GM12878 (cell line): Measurements from ENCODE around the gene DUXB. TPM values are rescaled to one million over a fixed set of nuclear protein-coding genes. Genes with fewer than 3 reads are reported as not detected.

Experiments
- ATAC-seq: fragments of 200-7000 bp; cut with Tn5 transposase; 3 replicates; pipeline ENCODE4 v1.9.1; 2020; ENCODE audit warnings: mild to moderate bottlenecking, moderate library complexity
- BruUV-seq: library from RNA; stranded (reverse); fragments of 400-500 nt; replicated peaks from 2 replicates; lab custom pipeline; 2021; lab: Mats Ljungman, UMichigan
- CTCF ChIA-PET: fragments of 300-600 bp; sonication (Branson Sonifier 250); formaldehyde crosslinking; extraction: SDS; loops from one replicate; lab custom pipeline; 2021; ENCODE audit warnings: inconsistent platforms; lab: Yijun Ruan, JAX
- POLR2A ChIA-PET: fragments of 350-600 bp; formaldehyde crosslinking; extraction: SDS; loops from one replicate; lab custom pipeline; 2021; ENCODE audit warnings: inconsistent platforms; lab: Charles Lee
- RAD21 ChIA-PET: fragments of 300-600 bp; sonication (Branson Sonifier 250); formaldehyde crosslinking; loops from one replicate; lab custom pipeline; 2023; ENCODE audit warnings: antibody characterized with exemption; ENCODE audit not compliant: unreplicated experiment; lab: Charles Lee
- SMC1A ChIA-PET: fragments of 300-600 bp; sonication (Branson Sonifier 250); formaldehyde crosslinking; loops from one replicate; lab custom pipeline; 2023; ENCODE audit not compliant: unreplicated experiment, uncharacterized antibody; lab: Charles Lee
- DNase-seq: peaks from one replicate; pipeline ENCODE4 v3.0.0-alpha.2; 2011; ENCODE audit warnings: low read depth, low spot score
- FAIRE-seq: peaks from 3 replicates; lab custom pipeline; 2011; peaks lifted over from hg19 to GRCh38; lab: Jason Lieb, UNC
- H2AFZ ChIP-seq: 2 replicates; pipeline ENCODE4 v1.6.0; 2011; ENCODE audit warnings: low read depth, low read length, control low read depth; ENCODE audit not compliant: control insufficient read depth
- H3K27ac ChIP-seq: 2 replicates; pipeline ENCODE4 v1.5.1; 2011; ENCODE audit warnings: control low read depth; ENCODE audit not compliant: control insufficient read depth, insufficient read depth
- H3K27me3 ChIP-seq, 2 experiments: replicated peaks in 1 of 2; 2 replicates each; pipeline versions ENCODE4 v1.6.0 to v1.6.1; 2011; ENCODE audit warnings: low read length in 1 of 2; ENCODE audit not compliant: control insufficient read depth in 2 of 2, insufficient read depth in 2 of 2
- H3K36me3 ChIP-seq, 2 experiments: 2 replicates each; pipeline ENCODE4 v1.5.1; 2011; ENCODE audit warnings: low read length in 1 of 2; ENCODE audit not compliant: control insufficient read depth in 2 of 2, insufficient read depth in 2 of 2
- H3K4me1 ChIP-seq: 2 replicates; pipeline ENCODE4 v1.6.1; 2011; ENCODE audit warnings: mild to moderate bottlenecking, low read length, moderate library complexity, mixed read lengths; ENCODE audit not compliant: control insufficient read depth, insufficient read depth
- H3K4me2 ChIP-seq: 2 replicates; pipeline ENCODE4 v1.6.0; 2011; ENCODE audit warnings: control low read depth; ENCODE audit not compliant: control insufficient read depth, insufficient read depth
- H3K4me3 ChIP-seq: fragments of 200-600 bp; sonication (generic); 2 replicates; pipeline ENCODE4 v1.5.1; 2016
- H3K79me2 ChIP-seq: 2 replicates; pipeline ENCODE4 v1.6.0; 2011; ENCODE audit warnings: low read length; ENCODE audit not compliant: control insufficient read depth, insufficient read depth
- H3K9ac ChIP-seq: 2 replicates; pipeline ENCODE4 v1.8.0; 2011; ENCODE audit warnings: low read length, control low read depth, mixed read lengths; ENCODE audit not compliant: control insufficient read depth, insufficient read depth
- H3K9me3 ChIP-seq: replicated peaks from 3 replicates; pipeline ENCODE4 v1.5.1; 2011; ENCODE audit warnings: mild to moderate bottlenecking, low read length; ENCODE audit not compliant: control insufficient read depth, insufficient read depth
- H4K20me1 ChIP-seq: 2 replicates; pipeline ENCODE4 v1.6.0; 2011; ENCODE audit not compliant: control insufficient read depth, insufficient read depth
- HDAC6 ChIP-seq: fragments of 200-600 bp; sonication (generic); IDR thresholded peaks from one replicate; pipeline ENCODE4 v1.8.0; 2017; ENCODE audit warnings: antibody characterized with exemption; ENCODE audit not compliant: unreplicated experiment
- NFXL1 ChIP-seq: fragments of 450-650 bp; IDR thresholded peaks from 2 replicates; pipeline ENCODE4 v1.6.1; 2017; ENCODE audit warnings: antibody characterized with exemption, mild to moderate bottlenecking, borderline replicate concordance
- SMAD5 ChIP-seq: IDR thresholded peaks from 2 replicates; pipeline ENCODE4 v1.6.1; 2016; ENCODE audit warnings: antibody characterized with exemption, low read depth
- SRF ChIP-seq, 2 experiments: IDR thresholded peaks; 2 replicates each; pipeline ENCODE4 v1.6.1; 2011; ENCODE audit warnings: low read depth in 2 of 2, low read length in 2 of 2, mild to moderate bottlenecking in 1 of 2, moderate library complexity in 1 of 2
- ZNF217 ChIP-seq: fragments of 450-650 bp; IDR thresholded peaks from 2 replicates; pipeline ENCODE4 v1.6.1; 2017; ENCODE audit warnings: antibody characterized with exemption, mild to moderate bottlenecking
- WGBS: methylation state at CpG from one replicate; pipeline ENCODE4 v1.1.6; 2016; ENCODE audit warnings: low lambda C conversion rate; ENCODE audit not compliant: insufficient replicate concordance, insufficient coverage; ENCODE audit errors: missing lambda C conversion rate; 5-methylcytosine and 5-hydroxymethylcytosine counted together
- in situ Hi-C: fragments of 300-500 bp; cut with MboI; formaldehyde crosslinking; loops from 9 replicates; pipeline ENCODE4 v1.14.3; 2018; ENCODE audit warnings: mixed read lengths
- intact Hi-C: fragments of 100-400 bp; cut with micrococcal nuclease; formaldehyde crosslinking; loops from one replicate; pipeline ENCODE4 v1.14.2; 2022; ENCODE audit not compliant: unreplicated experiment
- polyA plus RNA-seq, 11 experiments: library from polyadenylated mRNA; depleted of rRNA in 4 of 11; unstranded in 6 of 11; stranded (reverse) in 5 of 11; fragments of >200 nt; fragmentation: Nextera tagmentation in 4 of 11; fragmentation: Illumina TruSeq in 1 of 11; extraction: Ambion mirVana in 4 of 11; extraction: Trizol in 1 of 11; gene quantifications; 1 replicate in 1 of 11; 2 replicates in 10 of 11; pipeline versions ENCODE4 v1.2.1 to v1.2.3, GENCODE V29; 2011 to 2016; ENCODE audit warnings: inconsistent platforms in 2 of 11, missing spikeins in 2 of 11, low read depth in 1 of 11
- total RNA-seq, 4 experiments: library from RNA; depleted of rRNA in 3 of 4; stranded (reverse); fragments of >200 nt in 3 of 4; fragmentation: Illumina TruSeq in 1 of 4; extraction: Trizol in 1 of 4; gene quantifications; 2 replicates each; pipeline versions ENCODE4 v1.2.1 to v1.2.3, GENCODE V29; 2013 to 2021
- TF ChIP-seq, protein P1 (sequence below): IDR thresholded peaks from 2 replicates; pipeline ENCODE4 v1.6.1; 2012; ENCODE audit warnings: mild to moderate bottlenecking, low read depth, low read length
- TF ChIP-seq, protein P2 (sequence below): IDR thresholded peaks from 2 replicates; pipeline ENCODE4 v1.6.1; 2012; ENCODE audit warnings: low read depth, low read length, improper control_type of control experiment
- TF ChIP-seq, protein P3 (sequence below): IDR thresholded peaks from 2 replicates; pipeline ENCODE4 v1.6.1; 2011; ENCODE audit warnings: borderline replicate concordance, low read depth, mild to moderate bottlenecking, moderate library complexity, mixed read lengths, low read length; ENCODE audit not compliant: insufficient read depth; ENCODE audit errors: extremely low read length

Gene DUXB
- total and polyA plus RNA-seq, 10 of the 15 experiments (the other 5 are each of a cell fraction or from before 2014, with no cell fraction given) = 0.05 TPM; not detected in 9

DNA sequence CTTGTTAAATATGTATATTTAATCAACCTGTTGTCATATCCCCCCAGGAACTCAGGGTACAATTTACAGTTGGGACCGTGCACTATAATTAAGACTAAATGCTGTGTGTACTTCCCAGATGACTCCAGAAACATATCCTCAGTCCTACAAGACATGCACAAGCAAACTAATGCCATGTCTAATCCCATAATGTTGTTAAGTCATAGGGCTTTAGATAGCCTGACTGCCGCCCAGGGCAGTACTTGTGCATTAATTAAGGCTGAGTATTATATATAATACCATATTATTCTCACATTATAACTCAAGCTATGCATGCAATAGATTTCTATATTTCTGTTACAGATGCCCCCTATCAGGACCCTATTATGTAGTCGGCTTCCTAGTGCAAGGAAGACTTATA lies 45.1 kb upstream of the DUXB start (continued):
- TF ChIP-seq, protein P1, sequence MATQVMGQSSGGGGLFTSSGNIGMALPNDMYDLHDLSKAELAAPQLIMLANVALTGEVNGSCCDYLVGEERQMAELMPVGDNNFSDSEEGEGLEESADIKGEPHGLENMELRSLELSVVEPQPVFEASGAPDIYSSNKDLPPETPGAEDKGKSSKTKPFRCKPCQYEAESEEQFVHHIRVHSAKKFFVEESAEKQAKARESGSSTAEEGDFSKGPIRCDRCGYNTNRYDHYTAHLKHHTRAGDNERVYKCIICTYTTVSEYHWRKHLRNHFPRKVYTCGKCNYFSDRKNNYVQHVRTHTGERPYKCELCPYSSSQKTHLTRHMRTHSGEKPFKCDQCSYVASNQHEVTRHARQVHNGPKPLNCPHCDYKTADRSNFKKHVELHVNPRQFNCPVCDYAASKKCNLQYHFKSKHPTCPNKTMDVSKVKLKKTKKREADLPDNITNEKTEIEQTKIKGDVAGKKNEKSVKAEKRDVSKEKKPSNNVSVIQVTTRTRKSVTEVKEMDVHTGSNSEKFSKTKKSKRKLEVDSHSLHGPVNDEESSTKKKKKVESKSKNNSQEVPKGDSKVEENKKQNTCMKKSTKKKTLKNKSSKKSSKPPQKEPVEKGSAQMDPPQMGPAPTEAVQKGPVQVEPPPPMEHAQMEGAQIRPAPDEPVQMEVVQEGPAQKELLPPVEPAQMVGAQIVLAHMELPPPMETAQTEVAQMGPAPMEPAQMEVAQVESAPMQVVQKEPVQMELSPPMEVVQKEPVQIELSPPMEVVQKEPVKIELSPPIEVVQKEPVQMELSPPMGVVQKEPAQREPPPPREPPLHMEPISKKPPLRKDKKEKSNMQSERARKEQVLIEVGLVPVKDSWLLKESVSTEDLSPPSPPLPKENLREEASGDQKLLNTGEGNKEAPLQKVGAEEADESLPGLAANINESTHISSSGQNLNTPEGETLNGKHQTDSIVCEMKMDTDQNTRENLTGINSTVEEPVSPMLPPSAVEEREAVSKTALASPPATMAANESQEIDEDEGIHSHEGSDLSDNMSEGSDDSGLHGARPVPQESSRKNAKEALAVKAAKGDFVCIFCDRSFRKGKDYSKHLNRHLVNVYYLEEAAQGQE = no peak
- TF ChIP-seq ZNF217 = no peak
- TF ChIP-seq, protein P2, sequence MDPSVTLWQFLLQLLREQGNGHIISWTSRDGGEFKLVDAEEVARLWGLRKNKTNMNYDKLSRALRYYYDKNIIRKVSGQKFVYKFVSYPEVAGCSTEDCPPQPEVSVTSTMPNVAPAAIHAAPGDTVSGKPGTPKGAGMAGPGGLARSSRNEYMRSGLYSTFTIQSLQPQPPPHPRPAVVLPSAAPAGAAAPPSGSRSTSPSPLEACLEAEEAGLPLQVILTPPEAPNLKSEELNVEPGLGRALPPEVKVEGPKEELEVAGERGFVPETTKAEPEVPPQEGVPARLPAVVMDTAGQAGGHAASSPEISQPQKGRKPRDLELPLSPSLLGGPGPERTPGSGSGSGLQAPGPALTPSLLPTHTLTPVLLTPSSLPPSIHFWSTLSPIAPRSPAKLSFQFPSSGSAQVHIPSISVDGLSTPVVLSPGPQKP = no peak
- TF ChIP-seq, protein P3, sequence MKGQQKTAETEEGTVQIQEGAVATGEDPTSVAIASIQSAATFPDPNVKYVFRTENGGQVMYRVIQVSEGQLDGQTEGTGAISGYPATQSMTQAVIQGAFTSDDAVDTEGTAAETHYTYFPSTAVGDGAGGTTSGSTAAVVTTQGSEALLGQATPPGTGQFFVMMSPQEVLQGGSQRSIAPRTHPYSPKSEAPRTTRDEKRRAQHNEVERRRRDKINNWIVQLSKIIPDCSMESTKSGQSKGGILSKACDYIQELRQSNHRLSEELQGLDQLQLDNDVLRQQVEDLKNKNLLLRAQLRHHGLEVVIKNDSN = no peak
- no peak for TF ChIP-seq SRF (IDR thresholded peaks at IDR 0.05; ENCODE audit: low read depth in 2 of 2, low read length in 2 of 2)
- TF ChIP-seq NFXL1 = no peak

DNA sequence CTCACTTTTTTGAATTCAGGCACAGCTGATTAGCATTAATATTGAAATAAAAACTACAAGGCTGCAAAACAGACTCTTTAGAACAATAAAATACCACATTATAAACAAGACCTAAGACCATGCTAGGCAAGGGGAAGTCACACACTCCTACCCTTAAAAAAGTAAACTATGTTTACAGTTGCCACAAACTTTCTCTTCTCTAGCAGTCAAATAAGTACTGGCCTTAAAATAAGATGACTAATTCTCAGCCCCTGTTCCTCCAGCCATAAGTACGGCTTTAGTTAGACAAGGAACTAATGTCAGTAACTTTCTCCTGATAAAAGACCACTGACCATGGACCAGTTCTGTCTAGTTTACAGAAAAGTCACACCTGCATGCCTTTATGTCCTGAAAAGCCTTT lies 44.6 kb upstream of the DUXB start:
- Histone ChIP-seq H3K36me3 (no peaks in the 10 kb centered on the region), H2AFZ (no peak overlapping the region; the same call in 1 of the 2 replicates), H3K9ac (no peak overlapping the region), H3K27ac (no peak overlapping the region), H3K79me2 (no peaks in the 10 kb centered on the region), H3K4me1 (peaks cover 3% of the 10 kb centered on the region; the same call in 1 of the 2 replicates), H3K9me3 (peaks cover 2% of the 10 kb centered on the region; the same call in 2 of the 3 replicates), H3K4me3 (no peak overlapping the region), H4K20me1 (no peaks in the 10 kb centered on the region), H3K27me3 (no peaks in the 10 kb centered on the region), H3K4me2 (no peak overlapping the region)
- WGBS = 0% methylated on average over 1 of the region's 1 CpG
- ChIA-PET RAD21 (no interaction called here), POLR2A (no interaction called here), SMC1A (no interaction called here), CTCF (no interaction called here)
- ATAC-seq (no peak), FAIRE-seq (no peak), DNase-seq (no peak)
- in situ Hi-C loops (no loop called here), intact Hi-C loops (no loop called here)
- no peak for TF ChIP-seq SMAD5
- TF ChIP-seq HDAC6 = no peak
- no TSS peak for BruUV-seq
